ENCODE results near the gene RBM39.
"Not testable (repeated sequence)": the region's sequence is repeated elsewhere in the genome, so short reads cannot be mapped to it uniquely, and the experiment has no call there.

The RBM39 gene

GRCh38 chr20:35731862-35732643 lies 10.0 kb downstream of the RBM39 start:
- no peak overlapping the region for H3K4me2 ChIP-seq

DNA sequence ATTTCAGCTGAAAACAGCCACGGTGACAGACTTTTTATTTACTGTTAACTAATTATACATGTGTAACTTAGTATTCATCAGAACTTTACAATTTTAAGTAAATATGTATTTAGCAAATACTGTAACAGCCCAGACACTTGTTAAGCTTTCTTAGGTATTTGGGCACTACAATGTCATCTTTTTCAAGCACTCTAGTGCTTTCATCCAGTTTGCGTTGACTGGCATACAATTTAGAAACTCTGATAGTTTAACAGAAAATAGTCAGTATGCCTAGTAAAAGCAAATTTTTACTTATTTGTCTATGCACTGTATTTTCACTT lies 10.6 kb downstream of the RBM39 start:
- peaks cover 100% of the 10 kb centered on the region in 11 experiments for H3K36me3 ChIP-seq

More at GRCh38 chr20:35731862-35732643, 10.0 kb downstream of the RBM39 start:
- TF ChIP-seq Cebpa-rat (IDR thresholded peaks at IDR 0.05), result no peak
- Histone ChIP-seq H4K20me1 (peaks cover 100% of the 10 kb centered on the region in 11 experiments), H3K27me3 (no peaks in the 10 kb centered on the region), H3K36me3 (peaks cover 100% of the 10 kb centered on the region in 11 experiments), H3K9me3 (replicated peaks in 1 of 11) (no peaks in the 10 kb centered on the region), H3K9ac (no peak overlapping the region), H3K27ac (no peak overlapping the region), H3K4me1 (peaks cover 0 to 44% (median 8%) of the 10 kb centered on the region in 10 experiments; a peak in 12 of 20 replicates), H3K4me3 (no peak overlapping the region)

GRCh38 chr20:35730583-35731468 lies 11.2 kb downstream of the RBM39 start:
- Histone ChIP-seq H4K20me1 (peaks cover 100% of the 10 kb centered on the region in 11 experiments), H3K4me1 (peaks cover 0 to 32% (median under 1%) of the 10 kb centered on the region in 10 experiments; a peak in 7 of 20 replicates), H3K9me3 (replicated peaks in 1 of 11) (no peaks in the 10 kb centered on the region), H3K9ac (no peak overlapping the region), H3K36me3 (peaks cover 100% of the 10 kb centered on the region in 11 experiments), H3K27ac (no peak overlapping the region), H3K4me2 (no peak overlapping the region), H3K4me3 (no peak overlapping the region), H3K27me3 (no peaks in the 10 kb centered on the region)
- no peak for TF ChIP-seq Cebpa-rat (IDR thresholded peaks at IDR 0.05)

More for the DNA sequence above, 10.6 kb downstream of the RBM39 start:
- H3K9ac ChIP-seq, result no peak overlapping the region
- no peak overlapping the region for H3K4me3 ChIP-seq
- H3K27me3 ChIP-seq, result no peaks in the 10 kb centered on the region
- H3K9me3 ChIP-seq (replicated peaks in 1 of 11), result no peaks in the 10 kb centered on the region
- H3K4me1 ChIP-seq, result peaks cover 0 to 38% (median 4%) of the 10 kb centered on the region in 10 experiments; a peak in 9 of 20 replicates
- no peak overlapping the region for H3K27ac ChIP-seq
- no peak overlapping the region for H3K4me2 ChIP-seq
- peaks cover 100% of the 10 kb centered on the region in 11 experiments for H4K20me1 ChIP-seq
- TF ChIP-seq Cebpa-rat (IDR thresholded peaks at IDR 0.05), result no peak

- Histone ChIP-seq H3K4me2 (no peak overlapping the region), H3K4me1 (peaks cover 0 to 24% (median 0%) of the 10 kb centered on the region in 10 experiments; a peak in 5 of 20 replicates), H3K4me3 (no peak overlapping the region), H3K9me3 (replicated peaks in 1 of 11) (no peaks in the 10 kb centered on the region), H3K27me3 (no peaks in the 10 kb centered on the region), H3K36me3 (peaks cover 100% of the 10 kb centered on the region in 11 experiments), H4K20me1 (peaks cover 100% of the 10 kb centered on the region in 11 experiments), H3K9ac (no peak overlapping the region), H3K27ac (no peak overlapping the region)
- TF ChIP-seq Cebpa-rat (IDR thresholded peaks at IDR 0.05), result no peak
Measured at GRCh38 chr20:35729836-35730582, 12.1 kb downstream of the RBM39 start.

- H3K9ac ChIP-seq, result no peak overlapping the region
- peaks cover 0 to 17% (median 0%) of the 10 kb centered on the region in 10 experiments; a peak in 4 of 20 replicates for H3K4me1 ChIP-seq
- no peaks in the 10 kb centered on the region for H3K9me3 ChIP-seq (replicated peaks in 1 of 11)
- H3K27ac ChIP-seq, result no peak overlapping the region
- no peaks in the 10 kb centered on the region for H3K27me3 ChIP-seq
- TF ChIP-seq Cebpa-rat (IDR thresholded peaks at IDR 0.05), result no peak
- no peak overlapping the region for H3K4me3 ChIP-seq
- no peak overlapping the region for H3K4me2 ChIP-seq
- H4K20me1 ChIP-seq, result peaks cover 100% of the 10 kb centered on the region in 11 experiments
- peaks cover 100% of the 10 kb centered on the region in 11 experiments for H3K36me3 ChIP-seq
Measured at GRCh38 chr20:35729283-35729807, 12.7 kb downstream of the RBM39 start.

GRCh38 chr20:35726842-35727711 lies 15.0 kb downstream of the RBM39 start:
- peaks cover 100% of the 10 kb centered on the region in 11 experiments for H4K20me1 ChIP-seq
- TF ChIP-seq Cebpa-rat (IDR thresholded peaks at IDR 0.05), result peak in 2 of 11 experiments; percentile 35 to 51; a peak in 2 of 22 replicates
- H3K27ac ChIP-seq, result no peak overlapping the region
- no peak overlapping the region for H3K4me2 ChIP-seq
- peaks cover 100% of the 10 kb centered on the region in 11 experiments for H3K36me3 ChIP-seq
- no peaks in the 10 kb centered on the region for H3K9me3 ChIP-seq (replicated peaks in 1 of 11)
- H3K27me3 ChIP-seq, result no peaks in the 10 kb centered on the region
- no peak overlapping the region for H3K9ac ChIP-seq
- H3K4me3 ChIP-seq, result no peak overlapping the region
- H3K4me1 ChIP-seq, result no peaks in the 10 kb centered on the region

- H3K27me3 ChIP-seq, result no peaks in the 10 kb centered on the region
- no peak overlapping the region for H3K4me3 ChIP-seq
- H3K9me3 ChIP-seq (replicated peaks in 1 of 11), result no peaks in the 10 kb centered on the region
- TF ChIP-seq Cebpa-rat (IDR thresholded peaks at IDR 0.05), result no peak
- no peaks in the 10 kb centered on the region for H3K4me1 ChIP-seq
- no peak overlapping the region for H3K4me2 ChIP-seq
- H4K20me1 ChIP-seq, result peaks cover 100% of the 10 kb centered on the region in 11 experiments
- H3K36me3 ChIP-seq, result peaks cover 100% of the 10 kb centered on the region in 11 experiments
- no peak overlapping the region for H3K27ac ChIP-seq
- no peak overlapping the region for H3K9ac ChIP-seq
Measured at GRCh38 chr20:35724321-35725230, 17.5 kb downstream of the RBM39 start.

DNA sequence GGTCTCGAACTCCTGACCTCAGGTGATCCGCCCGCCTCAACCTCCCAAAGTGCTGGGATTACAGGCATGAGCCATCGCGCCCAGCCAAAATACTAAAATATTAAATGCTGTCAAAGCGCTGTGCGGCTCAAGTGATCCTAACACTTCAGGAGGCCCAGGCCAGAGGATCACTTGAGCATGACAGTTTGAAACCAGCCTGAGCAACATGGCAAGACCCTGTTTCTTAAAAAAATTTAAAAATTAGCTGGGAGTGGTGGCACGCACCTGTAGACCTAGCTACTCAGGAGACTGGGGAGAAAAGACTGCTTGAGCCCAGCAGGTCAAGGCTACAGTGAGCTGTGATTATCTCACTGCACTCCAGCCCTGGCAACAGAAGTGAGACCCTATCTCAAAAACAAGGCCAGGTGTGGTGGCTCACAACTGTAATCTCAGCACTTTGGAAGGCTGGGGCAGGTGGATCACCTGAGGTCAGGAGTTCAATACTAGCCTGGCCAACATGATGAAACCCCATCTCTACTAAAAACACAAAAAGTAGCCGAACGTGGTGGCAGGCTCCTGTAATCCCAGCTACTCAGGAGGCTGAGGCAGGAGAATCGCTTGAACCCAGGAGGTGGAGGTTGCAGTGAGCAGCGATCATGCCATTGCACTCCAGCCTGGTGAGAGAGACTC lies 18.3 kb downstream of the RBM39 start:
- not testable (repeated sequence) for H3K27me3 ChIP-seq; H3K4me1 ChIP-seq; H3K4me3 ChIP-seq; H3K27ac ChIP-seq; H3K4me2 ChIP-seq; H3K9me3 ChIP-seq (replicated peaks in 1 of 11); H3K9ac ChIP-seq
- peaks cover 100% of the 10 kb centered on the region in 11 experiments for H3K36me3 ChIP-seq
- H4K20me1 ChIP-seq, result peaks cover 100% of the 10 kb centered on the region in 11 experiments

GRCh38 chr20:35723275-35723639 lies 18.8 kb downstream of the RBM39 start:
- Histone ChIP-seq H3K36me3 (peaks cover 100% of the 10 kb centered on the region in 11 experiments), H4K20me1 (peaks cover 100% of the 10 kb centered on the region in 11 experiments)
- not testable (repeated sequence) for H3K4me1 ChIP-seq; H3K9me3 ChIP-seq (replicated peaks in 1 of 11); H3K9ac ChIP-seq; H3K27ac ChIP-seq; H3K27me3 ChIP-seq; H3K4me3 ChIP-seq; H3K4me2 ChIP-seq
